ENCODE measurements around the gene NPIPB8.
"Not testable (repeated sequence)": the region's sequence is repeated elsewhere in the genome, so short reads cannot be mapped to it uniquely, and the experiment has no call there.

NPIPB8 gene

GRCh38 chr16:28592979-28593553 is 44.8 kb upstream of the NPIPB8 start:
- Histone ChIP-seq H3K9me3 (ENCODE audit: control insufficient read depth, insufficient read depth, low read depth, low read length) (no peaks in the 10 kb centered on the region), H3K27ac (ENCODE audit: extremely low read depth, low read depth, low read length) (no peak overlapping the region), H3K4me1 (ENCODE audit: control insufficient read depth, insufficient read depth, low read length) (no peaks in the 10 kb centered on the region), H3K36me3 (ENCODE audit: control insufficient read depth in 2 of 2, insufficient read depth in 1 of 2, low read length in 2 of 2) (peaks cover 0 to 27% of the 10 kb centered on the region in 2 experiments; a peak in 1 of 3 replicates), H3K4me3 (ENCODE audit: low read depth, low read length) (no peak overlapping the region)
- ChIA-PET CTCF (interaction anchor here (0.7 to 1.2 kb wide), 2 partner anchors 23 to 44 kb away, joined by 3 to 4 read pairs; no protein-coding TSS in a partner anchor), POLR2A (interaction anchor here (0.6 kb wide), 1 partner anchor 303 kb away, joined by 5 read pairs; no protein-coding TSS in a partner anchor)
- TF ChIP-seq ZNF560 (tag by site-specific recombination; IDR thresholded peaks at IDR 0.05; ENCODE audit: borderline replicate concordance) (no peak), ZNF311 (tag by site-specific recombination; IDR thresholded peaks at IDR 0.05; ENCODE audit: borderline replicate concordance) (no peak), ZNF239 (tag by site-specific recombination; IDR thresholded peaks at IDR 0.05) (no peak), ZNF416 (tag by site-specific recombination; IDR thresholded peaks at IDR 0.05) (no peak), ZNF10 (tag by site-specific recombination; IDR thresholded peaks at IDR 0.05) (no peak), ZNF433 (tag by site-specific recombination; IDR thresholded peaks at IDR 0.05; ENCODE audit: low read depth) (no peak), ZSCAN30 (tag by site-specific recombination; IDR thresholded peaks at IDR 0.05) (no peak), ZNF132 (tag by site-specific recombination; IDR thresholded peaks at IDR 0.05; ENCODE audit: borderline replicate concordance) (no peak), ZNF214 (tag by site-specific recombination; IDR thresholded peaks at IDR 0.05; ENCODE audit: borderline replicate concordance) (no peak), ZSCAN5A (tag by site-specific recombination; IDR thresholded peaks at IDR 0.05) (no peak), ZBTB49 (tag by site-specific recombination; IDR thresholded peaks at IDR 0.05; ENCODE audit: low read depth) (no peak), ZNF155 (tag by site-specific recombination; IDR thresholded peaks at IDR 0.05) (no peak), ZNF571 (tag by site-specific recombination; IDR thresholded peaks at IDR 0.05) (no peak), ZNF707 (tag by site-specific recombination; IDR thresholded peaks at IDR 0.05) (no peak), ZNF202 (tag by site-specific recombination; IDR thresholded peaks at IDR 0.05; ENCODE audit: borderline replicate concordance) (no peak), SALL2 (tag by site-specific recombination; IDR thresholded peaks at IDR 0.05; ENCODE audit: borderline replicate concordance) (no peak), ZNF19 (tag by site-specific recombination; IDR thresholded peaks at IDR 0.05; ENCODE audit: low read depth) (no peak), ZNF830 (tag by site-specific recombination; IDR thresholded peaks at IDR 0.05; ENCODE audit: low read depth) (no peak)

GRCh38 chr16:28595451-28595850 is 42.4 kb upstream of the NPIPB8 start:
- POLR2A ChIA-PET; H3K27ac ChIP-seq (ENCODE audit: extremely low read depth, low read depth, low read length): not testable (repeated sequence)

GRCh38 chr16:28596115-28596630 is 41.7 kb upstream of the NPIPB8 start:
- Histone ChIP-seq H3K27ac (ENCODE audit: extremely low read depth, low read depth, low read length) (no peak overlapping the region), H3K4me3 (ENCODE audit: low read depth, low read length) (no peak overlapping the region), H3K36me3 (ENCODE audit: control insufficient read depth in 2 of 2, insufficient read depth in 1 of 2, low read length in 2 of 2) (peaks cover 0 to 5% of the 10 kb centered on the region in 2 experiments; a peak in 1 of 3 replicates), H3K9me3 (ENCODE audit: control insufficient read depth, insufficient read depth, low read depth, low read length) (no peaks in the 10 kb centered on the region), H3K4me1 (ENCODE audit: control insufficient read depth, insufficient read depth, low read length) (no peaks in the 10 kb centered on the region)
- CTCF ChIA-PET = no interaction called here
- POLR2A ChIA-PET = no interaction called here
- no peak for TF ChIP-seq SP3 (tag by site-specific recombination; IDR thresholded peaks at IDR 0.05)
- no peak for TF ChIP-seq ZNF558 (tag by site-specific recombination; IDR thresholded peaks at IDR 0.05)
- TF ChIP-seq SCRT2 (tag by site-specific recombination; IDR thresholded peaks at IDR 0.05) = no peak
- no peak for TF ChIP-seq TRIM28 (IDR thresholded peaks at IDR 0.05; ENCODE audit: borderline replicate concordance, low read length)
- no peak for TF ChIP-seq PRDM4 (tag by site-specific recombination; IDR thresholded peaks at IDR 0.05)
- TF ChIP-seq ZNF48 (tag by site-specific recombination; IDR thresholded peaks at IDR 0.05) = no peak
- TF ChIP-seq ZNF626 (tag by site-specific recombination; IDR thresholded peaks at IDR 0.05) = no peak
- TF ChIP-seq ZNF701 (tag by site-specific recombination; IDR thresholded peaks at IDR 0.05) = no peak
- no peak for TF ChIP-seq ZNF621 (tag by site-specific recombination; IDR thresholded peaks at IDR 0.05)

More at GRCh38 chr16:28595451-28595850, 42.4 kb upstream of the NPIPB8 start:
- CTCF ChIA-PET; H3K9me3 ChIP-seq (ENCODE audit: control insufficient read depth, insufficient read depth, low read depth, low read length); H3K4me1 ChIP-seq (ENCODE audit: control insufficient read depth, insufficient read depth, low read length); H3K4me3 ChIP-seq (ENCODE audit: low read depth, low read length): not testable (repeated sequence)
- H3K36me3 ChIP-seq (ENCODE audit: control insufficient read depth in 2 of 2, insufficient read depth in 1 of 2, low read length in 2 of 2) = peaks cover 0 to 12% of the 10 kb centered on the region in 2 experiments; a peak in 1 of 3 replicates
